ENCODE results near the gene DNAH6.

GRCh38 chr2:84492571-84492970, 23.7 kb upstream of the DNAH6 start:
- TF ChIP-seq CTCF (conservative IDR thresholded peaks at IDR 0.05 in 1 of 2, IDR thresholded peaks at IDR 0.05 in 1 of 2; ENCODE audit: extremely low read depth in 1 of 2, insufficient read depth in 1 of 2, low read depth in 1 of 2, low read length in 2 of 2), result peak in 1 of 2 donors; percentile 11
- TF ChIP-seq EZH2 (IDR thresholded peaks at IDR 0.05; ENCODE audit: borderline replicate concordance, low read length), result no peak

Data from mammary epithelial cell (primary cell).